GM21619 (cell line): ENCODE results near the gene PLEKHG4.

Experiments
- ATAC-seq: cut with Tn5 transposase; IDR thresholded peaks from one replicate; pipeline ENCODE4 v1.9.1; 2021; ENCODE audit not compliant: unreplicated experiment

The PLEKHG4 gene, protein sequence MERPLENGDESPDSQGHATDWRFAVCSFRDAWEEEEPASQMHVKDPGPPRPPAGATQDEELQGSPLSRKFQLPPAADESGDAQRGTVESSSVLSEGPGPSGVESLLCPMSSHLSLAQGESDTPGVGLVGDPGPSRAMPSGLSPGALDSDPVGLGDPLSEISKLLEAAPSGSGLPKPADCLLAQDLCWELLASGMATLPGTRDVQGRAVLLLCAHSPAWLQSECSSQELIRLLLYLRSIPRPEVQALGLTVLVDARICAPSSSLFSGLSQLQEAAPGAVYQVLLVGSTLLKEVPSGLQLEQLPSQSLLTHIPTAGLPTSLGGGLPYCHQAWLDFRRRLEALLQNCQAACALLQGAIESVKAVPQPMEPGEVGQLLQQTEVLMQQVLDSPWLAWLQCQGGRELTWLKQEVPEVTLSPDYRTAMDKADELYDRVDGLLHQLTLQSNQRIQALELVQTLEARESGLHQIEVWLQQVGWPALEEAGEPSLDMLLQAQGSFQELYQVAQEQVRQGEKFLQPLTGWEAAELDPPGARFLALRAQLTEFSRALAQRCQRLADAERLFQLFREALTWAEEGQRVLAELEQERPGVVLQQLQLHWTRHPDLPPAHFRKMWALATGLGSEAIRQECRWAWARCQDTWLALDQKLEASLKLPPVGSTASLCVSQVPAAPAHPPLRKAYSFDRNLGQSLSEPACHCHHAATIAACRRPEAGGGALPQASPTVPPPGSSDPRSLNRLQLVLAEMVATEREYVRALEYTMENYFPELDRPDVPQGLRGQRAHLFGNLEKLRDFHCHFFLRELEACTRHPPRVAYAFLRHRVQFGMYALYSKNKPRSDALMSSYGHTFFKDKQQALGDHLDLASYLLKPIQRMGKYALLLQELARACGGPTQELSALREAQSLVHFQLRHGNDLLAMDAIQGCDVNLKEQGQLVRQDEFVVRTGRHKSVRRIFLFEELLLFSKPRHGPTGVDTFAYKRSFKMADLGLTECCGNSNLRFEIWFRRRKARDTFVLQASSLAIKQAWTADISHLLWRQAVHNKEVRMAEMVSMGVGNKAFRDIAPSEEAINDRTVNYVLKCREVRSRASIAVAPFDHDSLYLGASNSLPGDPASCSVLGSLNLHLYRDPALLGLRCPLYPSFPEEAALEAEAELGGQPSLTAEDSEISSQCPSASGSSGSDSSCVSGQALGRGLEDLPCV

DNA sequence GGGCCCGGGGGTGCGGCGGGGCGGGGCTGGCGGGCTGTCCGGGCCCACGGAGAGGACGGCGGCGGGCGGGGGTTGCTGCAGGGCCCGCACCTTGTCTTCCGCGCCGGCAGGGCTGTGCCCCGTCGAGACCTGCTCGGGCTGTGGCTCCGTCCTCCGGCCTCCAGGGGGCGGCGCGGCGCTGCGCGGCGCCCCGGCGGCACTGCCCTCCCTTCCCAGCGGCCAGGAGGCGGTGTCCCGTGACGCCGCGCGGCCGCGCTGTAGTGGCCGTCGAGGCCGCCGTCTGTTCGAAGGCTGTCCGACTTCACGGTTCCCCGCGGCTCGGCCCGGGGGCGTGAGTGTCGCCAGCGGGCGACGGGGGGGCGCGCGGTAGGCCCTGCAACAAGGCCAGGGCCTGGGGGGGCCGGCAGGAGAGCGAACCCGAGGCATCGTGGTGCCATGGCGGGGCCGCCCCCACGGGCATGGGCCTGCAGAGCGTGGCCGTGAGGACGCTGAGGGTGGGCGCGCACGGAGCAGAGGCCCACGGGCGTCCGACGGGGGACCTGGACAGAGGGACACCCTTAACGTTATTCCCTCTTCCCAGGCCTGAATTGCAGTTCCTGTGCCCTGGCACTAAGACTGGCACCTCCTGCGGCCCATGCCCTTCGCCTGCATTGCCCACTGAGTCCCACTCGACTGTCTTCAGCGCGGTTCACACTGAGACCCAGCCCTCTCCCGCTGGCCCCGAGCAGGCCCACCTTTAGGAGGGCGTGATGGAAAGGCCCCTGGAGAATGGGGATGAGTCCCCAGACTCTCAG, at the start of gene PLEKHG4:
Gene PLEKHG4, plus strand, starts transcription at position 237 of the 794 bp plus-strand sequence. Its CDS starts 513 bp downstream, at position 750.
- peak; percentile 86 for ATAC-seq

DNA sequence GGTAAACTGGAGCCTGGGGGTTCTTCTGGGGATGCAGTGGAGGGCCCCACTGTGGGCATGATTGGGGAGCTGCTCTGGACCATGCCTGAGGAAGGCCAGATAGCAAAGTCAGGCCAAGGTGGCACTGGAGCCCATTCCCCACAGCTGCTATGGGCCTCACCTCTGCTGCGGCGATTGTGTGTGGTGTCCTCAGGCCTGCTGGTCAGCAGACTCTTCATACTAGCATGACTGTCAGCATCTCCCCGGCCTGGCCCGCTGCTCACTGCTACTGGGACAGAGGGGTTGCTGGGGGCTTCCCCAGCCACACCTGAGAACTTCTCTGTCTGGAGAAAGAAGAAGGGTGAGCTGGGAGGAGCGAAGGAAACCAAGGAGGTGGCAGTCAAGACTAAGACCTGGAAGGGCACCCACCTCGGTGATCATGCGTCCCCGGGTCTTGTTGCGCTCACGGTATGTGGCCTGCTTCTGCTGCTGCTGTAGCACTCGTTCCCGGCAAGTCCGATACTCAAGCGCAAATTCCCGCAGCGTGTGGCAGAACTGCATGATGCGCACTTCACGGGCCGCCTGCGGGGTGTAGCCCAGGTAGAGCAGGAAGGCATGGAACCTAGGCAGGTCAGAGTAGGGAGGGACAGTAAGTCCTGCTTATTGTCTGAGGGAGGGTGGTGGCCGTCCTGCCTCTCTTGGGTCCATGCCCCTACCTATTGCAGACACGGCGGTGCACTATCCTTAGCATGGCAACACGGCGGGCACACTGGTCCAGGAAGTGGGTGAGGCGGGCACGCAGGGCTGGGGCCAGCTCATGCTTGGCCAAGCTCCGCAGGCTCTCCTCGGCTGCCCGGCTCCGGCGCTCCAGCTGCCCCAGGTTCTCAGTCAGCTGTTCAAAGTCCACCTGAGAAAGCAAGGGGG, 49.2 kb upstream of the PLEKHG4 start:
- no peak for ATAC-seq

DNA sequence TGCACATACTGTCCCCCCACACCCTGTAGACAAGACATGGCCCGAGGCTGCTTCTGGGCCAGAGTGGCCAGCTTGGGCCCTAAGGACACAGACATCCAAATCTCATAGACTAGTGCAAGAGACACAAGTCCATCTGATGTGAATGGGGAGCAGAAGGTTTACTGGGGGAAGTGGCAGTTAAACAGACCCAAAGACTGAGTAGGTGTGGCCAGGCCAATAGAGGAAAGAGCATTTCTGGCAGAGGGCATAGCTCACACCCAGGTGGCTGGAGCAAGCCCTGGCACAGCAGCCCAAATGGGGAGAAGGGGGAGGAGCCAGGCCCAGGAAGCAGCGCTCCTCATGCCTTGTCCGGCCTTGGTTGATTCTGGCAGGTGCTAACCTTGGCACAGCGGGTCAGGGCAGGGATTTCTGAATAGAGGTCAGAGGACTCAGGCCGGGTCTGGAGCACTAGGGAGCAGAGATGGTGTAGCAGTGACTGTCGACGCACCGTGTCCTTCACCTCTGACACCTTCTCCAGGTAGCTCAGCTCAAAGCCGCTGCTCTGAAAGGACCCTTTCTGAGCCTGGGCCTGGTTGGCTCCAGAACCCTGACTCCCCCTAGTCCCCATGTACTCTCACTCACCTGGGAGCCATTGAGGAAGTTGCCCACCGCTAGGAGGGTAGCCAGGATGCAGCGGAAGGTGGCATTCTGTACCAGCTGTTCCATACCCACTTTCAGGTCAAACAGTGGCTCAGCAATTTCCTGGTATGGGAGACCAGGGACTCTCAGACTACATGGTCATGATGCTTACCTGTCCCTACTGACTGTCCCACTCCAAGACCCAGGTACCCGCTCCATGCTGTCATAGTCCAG, 48.3 kb upstream of the PLEKHG4 start:
- ATAC-seq = no peak

DNA sequence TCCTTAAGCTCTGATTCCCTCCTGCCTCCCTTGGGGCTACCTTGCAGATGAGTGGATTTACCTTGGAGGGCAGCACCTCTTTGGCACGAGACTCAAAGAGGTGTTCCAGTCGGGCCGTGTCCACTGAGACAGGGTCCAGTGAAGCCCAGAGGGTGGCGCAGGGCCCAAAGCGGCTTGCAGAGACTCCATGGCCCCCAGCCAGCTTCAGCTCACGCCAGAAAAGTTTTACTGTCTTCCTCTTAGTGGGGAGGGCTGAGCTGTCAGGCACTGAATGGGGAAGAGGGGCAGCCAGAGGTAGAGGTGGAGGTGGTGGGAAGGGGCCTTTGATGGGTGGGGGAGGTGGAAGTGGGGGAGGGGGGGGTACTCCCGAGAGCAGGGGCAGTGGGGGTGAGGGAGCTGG, 45.7 kb upstream of the PLEKHG4 start:
- ATAC-seq = no peak

DNA sequence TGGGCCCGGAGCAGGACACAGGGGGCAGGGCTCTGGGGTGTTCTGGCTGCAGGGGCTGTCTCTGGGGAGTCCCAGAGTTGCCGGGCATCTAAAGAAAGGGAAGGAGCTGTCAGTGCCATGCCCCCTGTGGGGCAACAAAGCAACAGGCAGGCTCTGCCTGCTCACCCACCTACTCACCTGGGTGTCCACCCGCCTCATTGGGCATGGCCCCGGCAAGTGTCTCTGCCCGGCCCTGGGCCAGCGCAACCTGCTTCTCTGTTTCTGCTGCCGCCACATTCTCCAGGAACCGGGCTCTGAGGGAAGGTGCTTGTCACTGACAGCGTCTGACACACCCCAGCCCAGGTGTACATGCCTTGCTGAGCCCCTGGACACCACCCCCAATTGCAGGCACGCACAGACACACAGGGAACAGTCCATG, 45.1 kb upstream of the PLEKHG4 start:
- no peak for ATAC-seq

DNA sequence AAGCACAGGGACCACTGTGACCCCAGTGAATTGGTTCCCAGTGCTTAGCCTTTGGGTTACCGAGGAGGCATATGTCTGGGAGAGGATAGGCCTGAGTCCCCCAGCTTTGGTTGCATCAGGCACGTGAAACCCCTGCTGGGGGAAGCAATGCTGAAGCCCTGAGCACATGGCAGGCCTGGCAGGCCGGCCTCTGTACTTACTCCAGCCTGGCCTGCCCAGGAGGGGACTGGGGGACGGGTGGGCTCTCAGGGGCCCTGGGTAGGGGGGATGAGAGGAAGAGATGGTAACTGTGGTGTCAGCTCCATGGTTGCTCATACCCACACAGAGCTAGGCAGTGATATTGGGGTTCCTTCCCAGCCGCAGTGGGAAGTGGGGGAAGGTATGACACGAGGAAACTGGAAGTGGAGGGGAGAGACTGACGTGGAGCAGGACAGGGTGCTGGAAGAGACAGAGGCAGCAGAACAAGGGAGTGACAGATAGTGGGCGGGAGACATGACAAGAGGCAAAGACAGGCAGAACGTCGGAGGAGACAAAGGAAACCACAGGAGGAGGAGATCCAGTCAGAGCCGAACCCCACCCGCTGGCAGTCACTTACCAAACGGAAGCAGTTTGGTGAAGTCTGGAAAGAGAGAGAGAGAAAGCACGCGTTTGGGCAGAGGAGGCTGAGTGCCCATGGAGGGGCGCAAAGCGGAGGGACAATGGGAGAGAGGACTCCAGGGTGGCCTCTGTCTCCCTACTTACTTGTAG, 43.3 kb upstream of the PLEKHG4 start:
- no peak for ATAC-seq

DNA sequence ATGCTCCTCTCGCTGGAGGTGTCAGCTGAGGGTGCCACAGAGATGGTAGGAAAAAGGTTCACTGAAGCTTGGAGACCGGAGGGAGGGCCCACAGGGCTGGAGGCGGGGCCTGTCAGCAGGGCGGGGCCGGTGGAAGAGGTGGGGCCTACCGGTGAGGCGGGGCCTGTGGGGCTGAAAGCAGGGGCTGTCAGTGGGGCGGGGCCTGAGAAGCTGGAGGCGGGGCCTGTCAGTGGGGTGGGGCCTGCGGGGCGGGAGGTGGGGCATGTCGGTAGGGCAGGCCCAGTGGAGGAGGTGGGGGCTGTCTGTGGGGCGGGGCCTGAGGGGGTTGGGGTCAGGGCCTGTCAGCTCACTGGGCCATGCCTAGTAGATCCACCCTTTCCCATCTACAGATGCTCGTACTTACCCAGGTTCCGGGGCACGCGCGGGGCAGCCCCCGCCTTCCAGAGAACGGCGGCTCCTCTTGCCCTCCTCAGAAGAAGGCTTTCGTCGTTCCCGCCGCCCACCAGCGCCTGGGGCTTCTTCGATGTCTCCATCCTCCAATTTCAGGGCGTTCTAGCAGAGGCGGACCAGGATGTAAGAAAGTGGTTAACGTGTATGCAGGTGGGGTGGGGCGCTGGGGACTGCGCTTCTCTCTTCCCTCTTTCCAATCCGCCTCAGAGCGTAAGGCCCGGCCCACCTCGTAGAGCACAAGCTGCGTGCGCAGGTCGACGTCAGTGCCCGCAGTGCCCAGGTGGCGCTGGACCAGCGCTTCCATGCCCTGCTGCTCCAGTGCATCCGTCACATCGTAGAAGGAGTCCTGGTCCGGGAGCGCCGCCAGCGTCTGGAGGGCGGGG, 42.6 kb upstream of the PLEKHG4 start:
- no peak for ATAC-seq

DNA sequence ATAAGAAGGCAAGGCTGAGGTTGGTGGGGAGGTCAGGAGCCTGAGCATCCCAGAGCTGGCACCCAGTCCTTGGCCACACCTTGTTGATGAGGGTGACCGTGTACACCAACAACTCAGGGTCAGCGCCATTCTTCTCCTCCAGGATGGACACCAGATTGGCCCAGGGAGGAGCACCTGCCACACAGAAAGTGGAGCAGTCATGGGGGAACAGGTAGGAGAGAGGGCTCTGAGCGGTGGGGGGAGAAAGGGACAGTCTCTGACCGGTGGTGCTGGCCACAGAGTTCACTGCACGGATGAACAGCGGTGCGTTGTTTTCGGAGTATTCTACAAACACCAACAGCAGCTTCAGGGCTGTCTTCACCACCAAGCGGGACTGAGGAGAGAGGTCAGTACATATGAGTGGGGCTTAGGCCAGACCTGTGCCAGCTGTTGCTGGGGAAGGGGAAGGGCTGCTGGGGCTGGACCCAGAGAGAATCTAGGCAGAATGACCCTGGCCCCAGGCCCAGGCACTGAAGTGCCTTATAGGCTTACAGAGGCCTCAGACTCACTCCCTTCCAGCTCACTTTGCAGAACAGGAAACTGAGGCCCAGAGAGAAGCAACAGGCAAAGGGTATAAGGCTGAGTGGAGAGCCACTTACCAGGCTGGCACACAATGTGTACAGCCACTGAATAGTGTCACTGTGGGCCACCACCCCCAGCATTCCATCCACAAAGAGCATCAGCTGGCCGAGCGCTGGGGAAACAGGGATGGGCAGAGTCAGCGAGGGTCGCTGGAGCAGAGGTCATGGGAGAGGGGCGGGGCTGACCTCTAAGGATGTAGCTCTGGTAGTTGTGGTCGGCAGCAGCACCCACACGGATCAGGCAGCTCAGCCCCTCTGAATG, 41.7 kb upstream of the PLEKHG4 start:
- no peak for ATAC-seq

DNA sequence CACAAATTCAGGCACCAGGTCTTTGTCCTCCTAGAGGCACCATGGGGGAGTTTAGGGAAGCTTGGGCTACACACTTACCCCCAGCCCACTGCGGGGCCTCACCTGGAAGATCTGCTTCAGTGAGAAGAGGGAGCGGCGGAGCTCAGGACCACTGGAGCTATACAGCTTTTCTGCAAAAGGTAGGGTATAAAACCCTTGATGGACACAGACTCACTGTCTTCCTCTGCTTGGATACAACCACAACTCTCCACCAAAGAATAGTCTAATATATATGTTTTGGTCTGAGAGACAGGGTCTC, 41.1 kb upstream of the PLEKHG4 start:
- no peak for ATAC-seq

DNA sequence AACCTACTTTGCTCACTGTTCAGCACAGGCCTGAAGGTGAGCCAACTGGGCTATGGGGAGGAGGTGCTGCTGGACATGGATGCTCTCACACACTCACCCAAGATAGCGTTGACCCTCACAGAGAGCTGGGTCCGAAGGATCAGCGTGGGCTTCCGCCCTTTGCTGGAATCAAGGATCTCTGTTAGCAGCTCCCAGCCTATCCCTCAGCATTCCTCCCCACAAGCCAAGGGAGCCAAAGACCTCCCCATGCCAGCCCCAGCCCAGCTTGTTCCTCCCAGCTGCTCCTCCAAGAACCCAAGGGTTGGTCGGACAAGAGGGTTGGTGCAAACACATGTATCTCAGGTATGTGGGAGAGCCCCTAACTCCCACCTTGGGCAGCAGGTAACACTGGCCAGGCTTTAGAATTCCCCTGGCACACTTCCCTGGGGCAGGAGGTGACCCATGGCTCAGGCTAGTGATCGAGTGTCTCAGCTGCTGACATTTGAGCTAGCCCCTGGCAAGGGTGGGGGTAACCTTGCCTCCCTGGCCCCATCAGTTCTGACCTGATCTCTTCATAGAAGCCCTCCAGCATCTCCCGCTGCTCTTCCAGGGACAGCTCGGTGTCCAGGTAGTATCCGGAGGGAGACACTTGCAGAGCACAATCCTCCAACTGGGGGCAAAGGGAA, 40.4 kb upstream of the PLEKHG4 start:
- no peak for ATAC-seq

DNA sequence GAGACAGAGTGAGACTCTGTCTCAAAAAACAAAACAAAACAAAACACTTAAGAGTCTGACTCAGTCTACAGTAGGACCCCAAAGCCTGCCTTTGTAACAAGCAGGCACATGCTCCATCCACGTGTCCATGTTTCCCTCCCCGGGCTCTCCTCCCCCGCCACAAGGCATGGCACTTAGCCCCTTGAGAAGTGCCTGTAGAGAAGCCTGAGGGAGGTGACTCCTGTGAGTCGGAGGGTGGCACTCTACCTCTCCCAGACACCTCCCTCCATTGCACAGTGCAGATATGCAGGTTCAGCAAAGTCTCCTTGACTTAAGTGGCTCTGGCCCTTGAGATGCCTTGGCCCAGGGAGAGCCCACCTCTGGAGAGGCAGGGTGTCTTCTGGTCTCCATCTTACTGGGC, 38.8 kb upstream of the PLEKHG4 start:
- ATAC-seq = no peak

DNA sequence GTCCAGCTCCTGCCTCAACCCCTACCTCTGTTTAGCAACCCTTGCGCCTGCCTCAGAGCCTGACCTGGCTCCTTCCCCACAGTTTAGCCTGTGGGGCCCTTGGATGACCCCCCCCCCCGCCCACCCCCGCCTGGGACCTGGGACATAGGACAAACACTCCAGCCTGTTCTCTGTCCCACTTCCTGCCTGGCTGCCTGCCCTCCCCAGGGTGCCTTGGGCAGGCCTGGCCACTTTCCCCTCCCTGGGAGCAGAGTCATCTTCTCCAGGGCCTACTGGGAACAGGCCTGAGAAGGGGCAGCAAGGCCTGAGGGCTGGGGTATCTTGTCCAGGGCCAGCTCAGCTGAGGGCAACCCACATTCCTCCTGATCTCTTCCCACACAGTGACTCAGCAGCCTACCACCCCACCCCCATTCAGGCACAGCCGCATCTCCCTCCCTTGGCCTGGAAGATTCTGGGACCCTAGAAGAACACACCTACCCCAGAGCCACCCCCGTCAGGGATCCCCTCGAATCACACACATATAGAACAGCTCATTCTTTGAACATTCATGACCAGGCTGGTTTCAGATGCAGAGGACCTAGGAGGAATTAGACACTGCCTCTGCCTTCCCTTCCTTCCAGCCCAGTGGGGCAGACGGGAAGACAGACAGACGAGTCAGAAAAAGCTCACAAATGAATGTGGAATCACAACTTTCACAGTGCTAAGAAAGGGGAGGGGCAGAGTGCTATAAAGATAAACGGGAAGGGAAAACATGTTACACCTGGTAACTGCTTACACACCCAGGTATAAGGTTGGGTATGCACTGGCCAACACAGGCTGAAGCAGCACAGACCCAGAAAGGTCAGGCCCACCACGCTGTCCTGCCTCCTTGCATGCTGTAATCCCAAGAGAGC, 38.1 kb upstream of the PLEKHG4 start:
- ATAC-seq = no peak

DNA sequence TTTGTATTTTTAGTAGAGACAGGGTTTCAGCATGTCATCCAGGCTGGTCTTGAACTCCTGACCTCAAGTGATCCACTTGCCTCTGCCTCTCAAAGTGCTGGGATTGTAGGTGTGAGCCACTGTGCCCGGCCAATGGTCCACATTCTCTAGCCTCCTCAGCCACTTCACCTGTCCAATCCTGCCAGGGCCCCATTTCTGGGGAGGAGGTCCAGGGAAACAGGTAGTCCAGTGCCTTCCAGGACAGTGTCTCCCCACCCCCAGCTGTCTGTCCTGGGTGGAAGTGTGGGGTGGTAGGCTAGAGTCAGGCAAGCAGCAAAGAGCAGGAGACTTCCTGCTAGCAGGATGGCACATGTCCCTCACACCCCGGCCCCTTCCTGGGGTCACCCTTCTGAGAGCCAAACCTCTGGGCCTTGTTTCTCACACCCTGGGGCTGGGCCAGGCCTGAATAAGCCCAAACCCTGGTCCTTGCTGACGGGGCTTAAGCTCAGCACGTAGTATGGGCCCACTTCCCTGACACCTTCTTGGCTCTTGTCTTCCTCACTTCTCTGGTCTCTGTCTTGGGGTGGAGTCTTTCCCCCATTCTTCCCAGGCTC, 37.1 kb upstream of the PLEKHG4 start:
- no peak for ATAC-seq

DNA sequence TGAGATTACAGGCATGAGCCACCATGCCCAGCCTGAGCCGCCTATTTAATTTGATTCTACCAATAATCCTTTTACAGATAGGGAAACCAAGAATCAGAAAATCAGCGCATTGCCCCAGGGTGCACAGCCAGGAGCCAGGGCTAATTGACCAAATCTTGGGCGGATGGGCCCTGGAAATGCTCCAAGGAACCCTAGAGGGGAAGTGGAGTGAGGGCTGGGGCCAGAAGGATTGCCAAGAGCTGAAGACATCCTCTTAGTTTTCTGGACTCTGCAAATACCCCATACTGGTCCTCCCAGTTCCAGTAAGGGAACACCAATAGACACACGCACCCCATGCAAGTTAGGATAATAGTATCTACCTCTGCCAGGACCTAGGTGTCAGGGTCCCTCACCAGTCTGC, 35.9 kb upstream of the PLEKHG4 start:
- no peak for ATAC-seq
